ENCODE data around the gene LY6G5C. TPM values are rescaled to one million over a fixed set of nuclear protein-coding genes. Genes with fewer than 3 reads are reported as not detected.

Gene LY6G5C
- total and polyA plus RNA-seq, 9 of the 15 experiments (the other 6 are each of a cell fraction or from before 2014, with no cell fraction given): 0.10 to 0.67 (median 0.46) TPM; not detected in 4

- TF ChIP-seq PATZ1 (CRISPR knock-in tag; IDR thresholded peaks at IDR 0.05; ENCODE audit: borderline replicate concordance) (peak; percentile 99), ZFP30 (CRISPR knock-in tag; IDR thresholded peaks at IDR 0.05; ENCODE audit: borderline replicate concordance) (peak; percentile 87; the same call in 1 of the 2 replicates), ADNP (tag; IDR thresholded peaks at IDR 0.05) (no peak), ZBED1 (IDR thresholded peaks at IDR 0.05) (no peak), ZBTB34 (CRISPR knock-in tag; IDR thresholded peaks at IDR 0.05) (no peak), ILF3 (IDR thresholded peaks at IDR 0.05; ENCODE audit: borderline replicate concordance) (no peak), NKRF (IDR thresholded peaks at IDR 0.05; ENCODE audit: borderline replicate concordance) (no peak; the same call in 1 of the 2 replicates), ZNF354B (CRISPR knock-in tag; IDR thresholded peaks at IDR 0.05) (no peak; the same call in 1 of the 2 replicates), XRCC4 (IDR thresholded peaks at IDR 0.05; ENCODE audit: extremely low read depth, insufficient read depth, insufficient read length) (no peak), TRIM24 (IDR thresholded peaks at IDR 0.05) (peak in 1 of 2 experiments; percentile 49), NCOA6 (IDR thresholded peaks at IDR 0.05) (no peak), TSC22D4 (tag; IDR thresholded peaks at IDR 0.05) (no peak), HINFP (tag; conservative IDR thresholded peaks at IDR 0.05; ENCODE audit: low read depth) (peak; percentile 68), ZBTB5 (IDR thresholded peaks at IDR 0.05) (no peak), RBM34 (IDR thresholded peaks at IDR 0.05; ENCODE audit: borderline replicate concordance, insufficient read depth, low read length) (no peak)
Measured at GRCh38 chr6:31729979-31730630, 49.2 kb upstream of the LY6G5C start (continued).
